ENCODE results near the gene PABPC3. TPM values are rescaled to one million over a fixed set of nuclear protein-coding genes. Genes with fewer than 3 reads are reported as not detected.

PABPC3 gene
- polyA plus RNA-seq, 4 donors: 0.16 to 0.52 TPM; not detected in 2

- 35 to 62% (median 52%) methylated on average over 3 of the region's 3 CpGs for WGBS, 3 donors
Measured at GRCh38 chr13:25116044-25116443, 20.1 kb downstream of the PABPC3 start.

GRCh38 chr13:25117312-25117711 is 21.4 kb downstream of the PABPC3 start:
- DNase-seq (no peak), FAIRE-seq (no peak)
- WGBS, 3 donors: 64 to 84% (median 73%) methylated on average over 16 of the region's 16 CpGs

More at GRCh38 chr13:25116044-25116443, 20.1 kb downstream of the PABPC3 start:
- DNase-seq (no peak), FAIRE-seq (no peak)
- Histone ChIP-seq H3K27me3 (ENCODE audit: control insufficient read depth in 3 of 3, insufficient read depth in 3 of 3, low read length in 3 of 3) (peaks cover 0 to 5% (median 0%) of the 10 kb centered on the region in 3 donors), H3K4me1 (ENCODE audit: control insufficient read depth in 3 of 3, insufficient read depth in 2 of 3, low read depth in 1 of 3, low read length in 2 of 3) (no peaks in the 10 kb centered on the region), H3K4me3 (ENCODE audit: low read depth in 1 of 3, low read length in 3 of 3) (no peak overlapping the region), H3K9me3 (ENCODE audit: control insufficient read depth in 2 of 2, insufficient read depth in 1 of 2, low read depth in 1 of 2, low read length in 1 of 2) (no peaks in the 10 kb centered on the region), H3K27ac (ENCODE audit: low read depth in 1 of 3, low read length in 2 of 3) (no peak overlapping the region), H3K36me3 (ENCODE audit: control insufficient read depth in 3 of 3, insufficient read depth in 2 of 3, low read depth in 1 of 3, low read length in 3 of 3) (no peaks in the 10 kb centered on the region)

GRCh38 chr13:25118378-25118905 is 22.5 kb downstream of the PABPC3 start:
- H3K4me1 ChIP-seq (ENCODE audit: control insufficient read depth in 3 of 3, insufficient read depth in 2 of 3, low read depth in 1 of 3, low read length in 2 of 3): no peaks in the 10 kb centered on the region
- H3K9me3 ChIP-seq (ENCODE audit: control insufficient read depth in 2 of 2, insufficient read depth in 1 of 2, low read depth in 1 of 2, low read length in 1 of 2): no peaks in the 10 kb centered on the region
- no peak overlapping the region for H3K27ac ChIP-seq (ENCODE audit: low read depth in 1 of 3, low read length in 2 of 3)
- H3K27me3 ChIP-seq (ENCODE audit: control insufficient read depth in 3 of 3, insufficient read depth in 3 of 3, low read length in 3 of 3): peaks cover 0 to 6% (median 0%) of the 10 kb centered on the region in 3 donors
- DNase-seq (no peak), FAIRE-seq (no peak)
- H3K36me3 ChIP-seq (ENCODE audit: control insufficient read depth in 3 of 3, insufficient read depth in 2 of 3, low read depth in 1 of 3, low read length in 3 of 3): no peaks in the 10 kb centered on the region
- no peak overlapping the region for H3K4me3 ChIP-seq (ENCODE audit: low read depth in 1 of 3, low read length in 3 of 3)
- 52 to 60% (median 56%) methylated on average over 8 of the region's 8 CpGs for WGBS, 3 donors

More at GRCh38 chr13:25117312-25117711, 21.4 kb downstream of the PABPC3 start:
- Histone ChIP-seq H3K4me3 (ENCODE audit: low read depth in 1 of 3, low read length in 3 of 3) (no peak overlapping the region), H3K36me3 (ENCODE audit: control insufficient read depth in 3 of 3, insufficient read depth in 2 of 3, low read depth in 1 of 3, low read length in 3 of 3) (no peaks in the 10 kb centered on the region), H3K9me3 (ENCODE audit: control insufficient read depth in 2 of 2, insufficient read depth in 1 of 2, low read depth in 1 of 2, low read length in 1 of 2) (no peaks in the 10 kb centered on the region), H3K4me1 (ENCODE audit: control insufficient read depth in 3 of 3, insufficient read depth in 2 of 3, low read depth in 1 of 3, low read length in 2 of 3) (no peaks in the 10 kb centered on the region), H3K27me3 (ENCODE audit: control insufficient read depth in 3 of 3, insufficient read depth in 3 of 3, low read length in 3 of 3) (peaks cover 0 to 8% (median 0%) of the 10 kb centered on the region in 3 donors), H3K27ac (ENCODE audit: low read depth in 1 of 3, low read length in 2 of 3) (no peak overlapping the region)

GRCh38 chr13:25130944-25131343 is 35.0 kb downstream of the PABPC3 start:
- no peak overlapping the region for H3K27ac ChIP-seq (ENCODE audit: low read depth in 1 of 3, low read length in 2 of 3)
- FAIRE-seq (no peak), DNase-seq (no peak)
- H3K4me3 ChIP-seq (ENCODE audit: low read depth in 1 of 3, low read length in 3 of 3): no peak overlapping the region
- H3K9me3 ChIP-seq (ENCODE audit: control insufficient read depth in 2 of 2, insufficient read depth in 1 of 2, low read depth in 1 of 2, low read length in 1 of 2): no peaks in the 10 kb centered on the region
- H3K27me3 ChIP-seq (ENCODE audit: control insufficient read depth in 3 of 3, insufficient read depth in 3 of 3, low read length in 3 of 3): peaks cover 0 to 3% (median 0%) of the 10 kb centered on the region in 3 donors
- no peaks in the 10 kb centered on the region for H3K4me1 ChIP-seq (ENCODE audit: control insufficient read depth in 3 of 3, insufficient read depth in 2 of 3, low read depth in 1 of 3, low read length in 2 of 3)
- H3K36me3 ChIP-seq (ENCODE audit: control insufficient read depth in 3 of 3, insufficient read depth in 2 of 3, low read depth in 1 of 3, low read length in 3 of 3): no peaks in the 10 kb centered on the region
- 32 to 46% (median 42%) methylated on average over 3 of the region's 3 CpGs for WGBS, 3 donors

- FAIRE-seq: no peak
- Histone ChIP-seq H3K4me3 (ENCODE audit: low read depth in 1 of 3, low read length in 3 of 3) (no peak overlapping the region), H3K9me3 (ENCODE audit: control insufficient read depth in 2 of 2, insufficient read depth in 1 of 2, low read depth in 1 of 2, low read length in 1 of 2) (no peaks in the 10 kb centered on the region), H3K27ac (ENCODE audit: low read depth in 1 of 3, low read length in 2 of 3) (no peak overlapping the region), H3K4me1 (ENCODE audit: control insufficient read depth in 3 of 3, insufficient read depth in 2 of 3, low read depth in 1 of 3, low read length in 2 of 3) (no peaks in the 10 kb centered on the region), H3K36me3 (ENCODE audit: control insufficient read depth in 3 of 3, insufficient read depth in 2 of 3, low read depth in 1 of 3, low read length in 3 of 3) (no peaks in the 10 kb centered on the region), H3K27me3 (ENCODE audit: control insufficient read depth in 3 of 3, insufficient read depth in 3 of 3, low read length in 3 of 3) (peaks cover 0 to 4% (median 0%) of the 10 kb centered on the region in 3 donors)
- WGBS, 3 donors: 51 to 70% (median 55%) methylated on average over 6 of the region's 6 CpGs
- no peak for DNase-seq
Measured at GRCh38 chr13:25131881-25132420, 36.0 kb downstream of the PABPC3 start.

GRCh38 chr13:25132751-25133390 is 36.9 kb downstream of the PABPC3 start:
- FAIRE-seq: no peak
- Histone ChIP-seq H3K9me3 (ENCODE audit: control insufficient read depth in 2 of 2, insufficient read depth in 1 of 2, low read depth in 1 of 2, low read length in 1 of 2) (no peaks in the 10 kb centered on the region), H3K4me3 (ENCODE audit: low read depth in 1 of 3, low read length in 3 of 3) (no peak overlapping the region), H3K27me3 (ENCODE audit: control insufficient read depth in 3 of 3, insufficient read depth in 3 of 3, low read length in 3 of 3) (peaks cover 0 to 5% (median 0%) of the 10 kb centered on the region in 3 donors), H3K36me3 (ENCODE audit: control insufficient read depth in 3 of 3, insufficient read depth in 2 of 3, low read depth in 1 of 3, low read length in 3 of 3) (no peaks in the 10 kb centered on the region), H3K27ac (ENCODE audit: low read depth in 1 of 3, low read length in 2 of 3) (no peak overlapping the region), H3K4me1 (ENCODE audit: control insufficient read depth in 3 of 3, insufficient read depth in 2 of 3, low read depth in 1 of 3, low read length in 2 of 3) (no peaks in the 10 kb centered on the region)
- WGBS, 3 donors: 69 to 80% (median 75%) methylated on average over 5 of the region's 5 CpGs
- no peak for DNase-seq

GRCh38 chr13:25135896-25136295 is 40.0 kb downstream of the PABPC3 start:
- Histone ChIP-seq H3K36me3 (ENCODE audit: control insufficient read depth in 3 of 3, insufficient read depth in 2 of 3, low read depth in 1 of 3, low read length in 3 of 3) (no peaks in the 10 kb centered on the region), H3K4me1 (ENCODE audit: control insufficient read depth in 3 of 3, insufficient read depth in 2 of 3, low read depth in 1 of 3, low read length in 2 of 3) (no peaks in the 10 kb centered on the region), H3K4me3 (ENCODE audit: low read depth in 1 of 3, low read length in 3 of 3) (no peak overlapping the region), H3K27me3 (ENCODE audit: control insufficient read depth in 3 of 3, insufficient read depth in 3 of 3, low read length in 3 of 3) (peaks cover 0 to 5% (median 0%) of the 10 kb centered on the region in 3 donors), H3K27ac (ENCODE audit: low read depth in 1 of 3, low read length in 2 of 3) (no peak overlapping the region), H3K9me3 (ENCODE audit: control insufficient read depth in 2 of 2, insufficient read depth in 1 of 2, low read depth in 1 of 2, low read length in 1 of 2) (no peaks in the 10 kb centered on the region)
- no peak for DNase-seq
- no peak for FAIRE-seq
- WGBS, 3 donors: 87 to 89% (median 87%) methylated on average over 4 of the region's 4 CpGs

- WGBS, 3 donors: 19 to 35% (median 27%) methylated on average over 15 of the region's 15 CpGs
- Histone ChIP-seq H3K27ac (ENCODE audit: low read depth in 1 of 3, low read length in 2 of 3) (no peak overlapping the region), H3K4me1 (ENCODE audit: control insufficient read depth in 3 of 3, insufficient read depth in 2 of 3, low read depth in 1 of 3, low read length in 2 of 3) (no peaks in the 10 kb centered on the region), H3K36me3 (ENCODE audit: control insufficient read depth in 3 of 3, insufficient read depth in 2 of 3, low read depth in 1 of 3, low read length in 3 of 3) (no peaks in the 10 kb centered on the region), H3K9me3 (ENCODE audit: control insufficient read depth in 2 of 2, insufficient read depth in 1 of 2, low read depth in 1 of 2, low read length in 1 of 2) (no peaks in the 10 kb centered on the region), H3K4me3 (ENCODE audit: low read depth in 1 of 3, low read length in 3 of 3) (no peak overlapping the region), H3K27me3 (ENCODE audit: control insufficient read depth in 3 of 3, insufficient read depth in 3 of 3, low read length in 3 of 3) (peaks cover 0 to 5% (median 0%) of the 10 kb centered on the region in 3 donors)
- DNase-seq: no peak
- no peak for FAIRE-seq
Measured at GRCh38 chr13:25136880-25137787, 41.2 kb downstream of the PABPC3 start.
